Measurements from ENCODE around the gene UBE2N. TPM values are rescaled to one million over a fixed set of nuclear protein-coding genes. Genes with fewer than 3 reads are reported as not detected.

UBE2N gene
- total and polyA plus RNA-seq, 10 of the 15 experiments (the other 5 are each of a cell fraction or from before 2014, with no cell fraction given): 243 to 945 (median 443) TPM

DNA sequence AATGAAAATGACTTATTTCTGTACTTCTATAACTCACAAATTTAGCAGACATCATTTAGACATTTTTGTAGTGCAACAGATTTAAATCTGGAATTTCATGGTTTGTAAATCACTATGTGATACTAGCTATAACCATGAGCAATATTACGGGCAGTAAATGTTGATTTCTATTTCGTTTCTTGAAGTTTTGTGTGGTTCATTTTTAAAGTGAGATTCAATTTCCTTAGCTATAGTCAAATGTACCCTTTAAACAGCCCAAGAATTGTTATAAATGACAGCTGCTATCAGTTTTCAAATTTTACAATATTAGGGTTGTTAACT is 33.8 kb downstream of the UBE2N start:
- no peak for FAIRE-seq
- peaks cover 3 to 24% of the 10 kb centered on the region in 2 experiments for H3K36me3 ChIP-seq (ENCODE audit: control insufficient read depth in 2 of 2, insufficient read depth in 2 of 2, low read length in 1 of 2)
- TF ChIP-seq ETV6 (conservative IDR thresholded peaks at IDR 0.05 in 1 of 2, IDR thresholded peaks at IDR 0.05 in 1 of 2; ENCODE audit: borderline replicate concordance in 1 of 2, low read depth in 1 of 2) (no peak), MYB (IDR thresholded peaks at IDR 0.05; ENCODE audit: borderline replicate concordance, low read depth, low read length) (no peak), PML (IDR thresholded peaks at IDR 0.05; ENCODE audit: low read length) (no peak), ZNF207 (IDR thresholded peaks at IDR 0.05; ENCODE audit: borderline replicate concordance) (no peak), ZBTB11 (CRISPR knock-in tag; IDR thresholded peaks at IDR 0.05) (no peak), MEF2B (IDR thresholded peaks at IDR 0.05; ENCODE audit: partially characterized antibody, poor library complexity, severe bottlenecking) (no peak), PBX3 (IDR thresholded peaks at IDR 0.05; ENCODE audit: insufficient replicate concordance, low read depth, low read length) (no peak), BCL11A (IDR thresholded peaks at IDR 0.05; ENCODE audit: low read depth, low read length) (no peak), EED (IDR thresholded peaks at IDR 0.05; ENCODE audit: low read depth) (no peak), SMC3 (IDR thresholded peaks at IDR 0.05; ENCODE audit: borderline replicate concordance, low read length) (no peak), BMI1 (IDR thresholded peaks at IDR 0.05; ENCODE audit: borderline replicate concordance) (no peak), PKNOX1 (IDR thresholded peaks at IDR 0.05) (no peak), MYC (IDR thresholded peaks at IDR 0.05; ENCODE audit: insufficient read depth, insufficient read length, insufficient replicate concordance, low read length, severe bottlenecking) (no peak)
- TF ChIP-seq, protein P1, sequence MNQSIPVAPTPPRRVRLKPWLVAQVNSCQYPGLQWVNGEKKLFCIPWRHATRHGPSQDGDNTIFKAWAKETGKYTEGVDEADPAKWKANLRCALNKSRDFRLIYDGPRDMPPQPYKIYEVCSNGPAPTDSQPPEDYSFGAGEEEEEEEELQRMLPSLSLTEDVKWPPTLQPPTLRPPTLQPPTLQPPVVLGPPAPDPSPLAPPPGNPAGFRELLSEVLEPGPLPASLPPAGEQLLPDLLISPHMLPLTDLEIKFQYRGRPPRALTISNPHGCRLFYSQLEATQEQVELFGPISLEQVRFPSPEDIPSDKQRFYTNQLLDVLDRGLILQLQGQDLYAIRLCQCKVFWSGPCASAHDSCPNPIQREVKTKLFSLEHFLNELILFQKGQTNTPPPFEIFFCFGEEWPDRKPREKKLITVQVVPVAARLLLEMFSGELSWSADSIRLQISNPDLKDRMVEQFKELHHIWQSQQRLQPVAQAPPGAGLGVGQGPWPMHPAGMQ (IDR thresholded peaks at IDR 0.05; ENCODE audit: borderline replicate concordance): no peak
- TF ChIP-seq, protein P2, sequence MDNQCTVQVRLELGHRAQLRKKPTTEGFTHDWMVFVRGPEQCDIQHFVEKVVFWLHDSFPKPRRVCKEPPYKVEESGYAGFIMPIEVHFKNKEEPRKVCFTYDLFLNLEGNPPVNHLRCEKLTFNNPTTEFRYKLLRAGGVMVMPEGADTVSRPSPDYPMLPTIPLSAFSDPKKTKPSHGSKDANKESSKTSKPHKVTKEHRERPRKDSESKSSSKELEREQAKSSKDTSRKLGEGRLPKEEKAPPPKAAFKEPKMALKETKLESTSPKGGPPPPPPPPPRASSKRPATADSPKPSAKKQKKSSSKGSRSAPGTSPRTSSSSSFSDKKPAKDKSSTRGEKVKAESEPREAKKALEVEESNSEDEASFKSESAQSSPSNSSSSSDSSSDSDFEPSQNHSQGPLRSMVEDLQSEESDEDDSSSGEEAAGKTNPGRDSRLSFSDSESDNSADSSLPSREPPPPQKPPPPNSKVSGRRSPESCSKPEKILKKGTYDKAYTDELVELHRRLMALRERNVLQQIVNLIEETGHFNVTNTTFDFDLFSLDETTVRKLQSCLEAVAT (IDR thresholded peaks at IDR 0.05): no peak

More for the DNA sequence above, 33.8 kb downstream of the UBE2N start:
- no TSS peak for BruUV-seq (replicated peaks)
- Histone ChIP-seq H2AFZ (ENCODE audit: control insufficient read depth, low read depth, low read length) (no peak overlapping the region), H3K79me2 (ENCODE audit: control insufficient read depth, insufficient read depth, low read length) (peaks cover 13% of the 10 kb centered on the region), H4K20me1 (ENCODE audit: control insufficient read depth, insufficient read depth) (no peaks in the 10 kb centered on the region), H3K4me1 (ENCODE audit: control insufficient read depth, insufficient read depth, low read length) (no peaks in the 10 kb centered on the region), H3K4me2 (ENCODE audit: control insufficient read depth, insufficient read depth) (no peak overlapping the region), H3K27ac (ENCODE audit: control insufficient read depth, insufficient read depth) (no peak overlapping the region), H3K4me3 (no peak overlapping the region), H3K27me3 (replicated peaks in 1 of 2; ENCODE audit: control insufficient read depth in 2 of 2, insufficient read depth in 2 of 2, low read length in 1 of 2) (no peaks in the 10 kb centered on the region), H3K9me3 (replicated peaks; ENCODE audit: control insufficient read depth, insufficient read depth, low read length) (no peaks in the 10 kb centered on the region), H3K9ac (ENCODE audit: control insufficient read depth, insufficient read depth, low read length) (no peak overlapping the region)
- DNase-seq (ENCODE audit: low read depth, low spot score) (no peak), ATAC-seq (no peak)
- ChIA-PET RAD21 (ENCODE audit: unreplicated experiment) (interaction anchor here (2.1 kb wide), 1 partner anchor 12 kb away, joined by 10 read pairs; no protein-coding TSS in a partner anchor), CTCF (interaction anchor here (1.0 to 8.9 kb wide), 5 partner anchors 11 to 694 kb away, joined by 4 to 77 read pairs (median 10); no protein-coding TSS in a partner anchor), POLR2A (interaction anchor here (0.6 kb wide), 1 partner anchor 124 kb away, joined by 5 read pairs; no protein-coding TSS in a partner anchor), SMC1A (ENCODE audit: uncharacterized antibody, unreplicated experiment) (interaction anchor here (0.8 to 4.7 kb wide), 8 partner anchors 10 to 479 kb away, joined by 3 to 39 read pairs (median 4); partner anchors contain the start of gene EEA1)
- in situ Hi-C loops (cut with MboI): loop anchor here (5.0 kb wide), 1 partner anchor 626 kb away; no protein-coding TSS in a partner anchor
- WGBS (ENCODE audit: insufficient coverage, insufficient replicate concordance, low lambda C conversion rate, missing lambda C conversion rate): 4% methylated on average over 2 of the region's 2 CpGs
- intact Hi-C loops (cut with micrococcal nuclease; ENCODE audit: unreplicated experiment): no loop called here
